CD4-positive, alpha-beta T cell treated with Interferon alpha-2 for 1 hour (primary cell): ENCODE results near the gene TENM3.

Source experiments
- DNase-seq, 2 donors: peaks; one replicate each; pipeline ENCODE4 v3.0.0-alpha.2; 2020 to 2022

Gene TENM3

GRCh38 chr4:182577411-182577810 lies 334.2 kb downstream of the TENM3 start:
- DNase-seq: no peak

DNA sequence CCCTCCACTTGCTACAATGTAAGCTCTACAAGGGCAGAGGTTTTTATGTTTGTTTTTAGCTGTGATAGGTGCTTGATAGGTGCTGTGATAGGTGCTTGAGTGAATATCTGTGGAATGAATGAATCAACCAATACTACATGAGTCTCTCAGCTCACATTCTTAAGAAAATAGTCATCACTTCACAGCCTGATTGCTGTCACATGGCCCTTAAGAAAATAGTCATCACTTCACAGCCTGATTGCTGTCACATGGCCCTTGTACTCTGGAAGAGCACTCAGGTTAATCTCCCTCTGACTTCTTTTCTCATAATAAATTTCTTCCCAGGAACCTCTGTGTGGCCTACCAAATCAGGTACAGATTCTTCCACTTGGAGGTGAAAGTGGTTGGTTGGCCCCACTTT lies 335.2 kb downstream of the TENM3 start:
- no peak for DNase-seq

DNA sequence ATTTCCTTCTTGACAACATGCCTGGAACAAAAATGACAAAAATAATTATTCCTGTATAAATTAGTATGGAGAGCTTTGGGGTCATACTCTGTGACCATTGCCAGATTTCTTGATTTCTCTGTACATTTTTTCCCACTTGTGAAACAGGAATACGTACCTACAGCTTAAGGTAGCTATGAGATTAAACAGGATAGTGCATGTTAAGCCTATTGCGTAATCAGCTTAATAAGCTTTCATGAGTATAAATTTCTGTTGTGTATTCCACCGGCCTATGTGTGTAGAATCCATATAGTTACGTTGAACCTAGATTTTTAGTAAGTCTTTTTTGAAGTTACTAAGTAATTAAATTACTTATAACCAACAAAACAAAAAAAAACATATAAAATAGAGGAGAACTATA lies 339.0 kb downstream of the TENM3 start:
- DNase-seq: no peak

- DNase-seq: no peak
These were observed 340.7 kb downstream of the TENM3 start for GRCh38 chr4:182583703-182584415.

- no peak for DNase-seq
These were observed 342.1 kb downstream of the TENM3 start for GRCh38 chr4:182585321-182585720.

GRCh38 chr4:182589100-182589499 lies 345.9 kb downstream of the TENM3 start:
- DNase-seq: no peak

DNA sequence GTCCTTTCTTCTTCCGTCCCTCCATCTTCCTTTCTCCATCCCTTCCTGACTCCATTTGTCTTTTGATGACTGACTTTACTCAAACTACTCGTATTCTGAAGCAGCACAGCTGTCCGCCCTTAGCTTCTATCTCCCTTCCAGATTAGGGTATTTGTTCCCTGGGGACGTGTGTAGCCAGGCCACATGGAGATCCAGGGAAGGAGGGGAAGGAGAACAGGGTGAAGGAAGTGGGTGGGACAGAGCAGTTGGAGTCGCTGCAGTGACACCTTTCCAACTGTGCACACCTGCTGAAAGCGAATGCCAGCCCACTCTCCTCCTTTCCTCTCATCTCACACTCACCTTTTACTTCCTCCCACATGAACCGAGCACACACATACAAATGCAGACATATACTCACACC lies 350.2 kb downstream of the TENM3 start:
- DNase-seq: no peak

- no peak for DNase-seq
These were observed 350.7 kb downstream of the TENM3 start for GRCh38 chr4:182593864-182594263.

DNA sequence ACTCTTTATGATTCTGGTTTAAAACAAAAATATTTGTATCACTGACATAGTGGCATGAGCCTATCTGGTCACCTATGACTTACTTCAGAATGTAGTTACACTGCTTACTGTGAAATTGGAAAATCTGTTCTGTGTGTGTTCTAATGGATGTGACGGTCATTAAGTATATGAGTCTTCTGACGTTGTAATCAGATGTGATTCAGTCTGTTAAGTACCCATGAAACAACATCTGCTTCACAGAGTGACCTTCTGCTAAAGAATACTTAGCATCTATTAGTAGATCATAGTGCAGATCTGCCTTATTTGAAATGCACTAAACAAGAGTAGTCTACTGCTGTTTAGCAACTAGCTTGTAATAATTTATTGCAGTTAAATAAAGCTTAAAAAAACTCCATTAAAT lies 356.9 kb downstream of the TENM3 start:
- DNase-seq: no peak

- no peak for DNase-seq
These were observed 357.7 kb downstream of the TENM3 start for GRCh38 chr4:182600856-182601255.

- DNase-seq: no peak
These were observed 361.0 kb downstream of the TENM3 start for GRCh38 chr4:182604161-182604622.

DNA sequence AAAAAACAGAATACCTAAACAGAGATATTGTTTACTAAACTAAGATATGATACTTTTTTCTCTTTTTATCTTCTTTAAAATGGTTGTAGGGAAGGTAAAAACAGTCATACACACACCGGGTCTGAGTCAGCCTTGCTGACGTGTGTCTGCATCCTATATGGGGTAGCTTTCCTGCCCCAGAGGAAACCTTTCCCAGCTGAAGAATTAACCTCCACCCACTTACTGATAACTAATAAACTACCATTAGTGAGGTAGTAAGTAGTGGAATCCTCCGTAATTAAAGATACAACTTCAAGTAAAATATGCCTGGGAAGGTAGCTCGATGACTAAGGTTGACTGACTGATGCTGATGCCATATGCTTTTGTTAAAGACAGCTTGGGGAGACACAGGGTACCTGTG lies 361.8 kb downstream of the TENM3 start:
- no peak for DNase-seq

DNA sequence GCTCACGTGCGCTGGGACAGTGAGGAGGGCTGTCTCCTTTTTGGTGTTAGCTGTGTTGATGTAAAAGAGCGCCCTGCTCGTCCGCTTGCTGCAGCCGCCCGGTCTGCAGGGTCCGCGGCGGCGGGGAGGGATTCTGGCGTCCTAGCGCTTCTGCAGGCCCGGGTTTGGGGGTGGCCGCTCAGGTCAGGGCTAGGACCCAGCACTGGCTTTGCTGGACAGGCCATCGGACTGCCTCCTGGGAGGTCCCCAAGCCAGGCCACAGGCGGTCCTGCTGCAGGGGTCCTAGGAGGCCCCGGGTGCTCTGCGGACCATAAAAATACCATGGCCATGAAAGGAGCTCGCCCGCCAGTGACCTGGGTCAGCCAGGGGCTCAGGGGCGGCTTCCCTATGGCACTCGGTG lies 365.3 kb downstream of the TENM3 start:
- no peak for DNase-seq

- DNase-seq: no peak
These were observed 373.3 kb downstream of the TENM3 start for GRCh38 chr4:182616476-182616875.

DNA sequence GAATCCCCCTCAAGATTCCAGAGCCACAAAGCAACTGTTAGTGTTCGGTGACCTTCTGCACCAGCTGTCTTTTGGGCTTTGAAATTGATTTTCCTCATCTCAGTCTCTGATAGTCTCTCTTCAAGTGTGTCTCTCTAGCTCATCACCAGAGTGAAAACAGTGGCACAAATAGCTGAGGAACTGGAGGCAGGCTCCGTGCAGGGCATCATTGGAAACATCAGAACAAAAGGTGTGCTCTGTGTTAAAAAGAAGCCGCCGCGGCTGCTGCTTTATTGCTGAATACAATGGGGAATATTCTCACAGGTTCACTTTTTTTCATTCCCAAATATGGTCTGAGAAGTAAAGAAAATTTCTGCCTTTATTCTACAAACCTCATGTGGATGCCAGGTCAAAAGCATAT lies 376.5 kb downstream of the TENM3 start:
- DNase-seq: no peak

DNA sequence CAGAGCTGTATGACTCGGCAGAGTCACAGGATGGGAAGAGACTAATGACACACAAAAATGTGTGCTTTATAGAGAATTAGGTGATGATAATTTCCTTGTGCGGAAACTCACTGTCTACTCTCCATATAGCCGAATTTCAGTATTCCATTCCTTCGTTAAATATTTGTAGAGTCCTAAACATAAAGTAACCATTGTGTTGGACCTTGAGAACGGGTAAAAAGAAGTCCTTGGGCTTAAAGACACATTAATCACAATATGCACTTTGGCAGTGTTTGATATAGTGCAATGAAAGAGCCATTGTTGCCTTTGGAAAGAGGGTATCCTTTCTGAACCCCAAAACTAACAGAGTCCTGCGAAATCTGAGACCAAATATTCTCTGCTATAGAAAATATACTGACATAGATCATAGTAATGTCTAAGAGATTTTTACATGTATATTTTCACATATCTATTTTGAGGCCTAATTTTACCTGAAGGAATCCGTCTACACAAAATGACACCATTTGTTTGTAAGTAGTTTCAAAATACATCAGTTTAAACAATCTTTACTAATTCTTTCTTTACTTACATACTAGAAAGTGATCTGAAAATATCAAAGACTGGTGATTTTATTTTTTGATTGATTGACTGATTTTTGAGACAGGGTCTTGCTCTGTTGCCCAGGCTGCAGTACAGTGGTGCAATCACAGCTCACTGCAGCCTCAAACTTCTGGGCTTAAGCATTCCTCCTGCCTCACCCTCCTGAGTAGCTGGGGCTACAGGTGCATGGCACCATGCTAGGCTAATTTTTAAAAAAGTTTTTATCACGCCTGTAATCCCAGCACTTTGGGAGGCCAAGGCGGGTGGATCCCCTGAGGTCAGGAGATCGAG lies 377.1 kb downstream of the TENM3 start:
- DNase-seq: no peak

DNA sequence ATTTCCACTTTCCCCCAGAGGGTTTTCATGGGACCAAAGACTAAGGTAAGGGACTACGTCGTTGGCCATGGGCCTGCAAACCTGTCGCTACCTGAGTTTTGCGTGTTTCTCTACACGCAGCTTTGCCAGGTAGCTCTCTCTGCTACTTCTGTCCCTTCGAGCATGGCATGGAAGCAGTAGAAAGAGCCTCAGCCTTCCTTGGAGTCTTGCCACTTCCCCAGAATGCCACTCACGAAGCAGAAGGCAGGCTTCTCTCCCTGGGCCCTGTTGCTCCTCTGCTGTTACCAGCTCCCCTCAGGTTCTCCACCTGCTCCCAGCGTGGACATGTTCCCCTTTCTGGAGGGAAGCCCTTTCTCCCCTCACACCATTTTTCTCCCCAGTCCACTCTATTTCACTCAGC lies 381.1 kb downstream of the TENM3 start:
- no peak for DNase-seq

DNA sequence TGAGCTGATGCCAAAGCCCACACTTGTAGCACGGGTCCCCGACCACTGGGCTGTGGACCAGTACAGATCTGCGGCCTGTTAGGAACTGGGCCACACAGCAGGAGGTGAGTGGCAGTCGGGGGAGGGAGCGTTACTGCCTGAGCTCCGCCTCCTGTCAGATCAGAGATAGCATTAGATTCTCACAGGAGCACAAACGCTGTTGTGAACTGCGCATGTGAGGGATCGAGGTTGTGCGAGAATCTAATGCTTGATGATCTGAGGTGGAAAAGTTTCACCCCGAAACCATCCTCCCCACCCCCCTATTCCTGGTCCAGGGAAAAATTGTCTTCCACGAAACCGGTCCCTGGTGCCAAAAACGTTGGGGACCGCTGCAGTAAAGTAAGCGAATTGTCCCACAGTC lies 382.0 kb downstream of the TENM3 start:
- no peak for DNase-seq

GRCh38 chr4:182627996-182628395 lies 384.8 kb downstream of the TENM3 start:
- DNase-seq: no peak

- DNase-seq: no peak
These were observed 385.3 kb downstream of the TENM3 start for GRCh38 chr4:182628544-182628943.

- DNase-seq: no peak
These were observed 385.9 kb downstream of the TENM3 start for GRCh38 chr4:182629096-182629495.

- DNase-seq: no peak
These were observed 397.3 kb downstream of the TENM3 start for GRCh38 chr4:182640491-182640890.

GRCh38 chr4:182640932-182641331 lies 397.7 kb downstream of the TENM3 start:
- DNase-seq: no peak

DNA sequence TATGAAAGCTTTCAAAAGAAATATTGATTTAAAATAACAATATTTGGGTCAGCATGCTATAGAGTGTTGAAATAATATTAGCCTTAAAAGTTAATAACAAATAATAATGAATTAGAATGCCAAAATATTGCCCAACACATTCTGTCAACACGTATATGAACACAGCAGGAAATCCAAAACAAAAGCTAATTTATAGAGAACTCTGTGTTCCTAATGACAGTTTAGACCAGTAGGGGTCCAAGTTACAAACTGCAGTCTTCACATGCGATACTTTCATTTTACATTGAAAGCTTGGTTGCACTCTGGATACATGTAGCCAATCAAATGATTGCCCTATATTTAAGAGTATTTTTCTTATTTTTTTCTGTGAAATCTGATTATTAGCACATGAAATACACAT lies 399.6 kb downstream of the TENM3 start:
- DNase-seq: no peak
